Right kidney (tissue), 1 donor: ENCODE measurements around the gene RASSF7.

ENCODE experiments used
- DNase-seq: peaks from one replicate; pipeline ENCODE4 v3.0.0-alpha.2; 2016

Gene RASSF7

GRCh38 chr11:581342-581741 is 20.6 kb downstream of the RASSF7 start:
- DNase-seq, result no peak

- DNase-seq, result no peak
Observed at GRCh38 chr11:581752-582151, 21.0 kb downstream of the RASSF7 start.

GRCh38 chr11:584287-584686 is 23.5 kb downstream of the RASSF7 start:
- DNase-seq, result no peak

- DNase-seq, result no peak
Observed at GRCh38 chr11:586376-587316, 25.9 kb downstream of the RASSF7 start.

GRCh38 chr11:587546-587945 is 26.8 kb downstream of the RASSF7 start:
- DNase-seq, result no peak

- no peak for DNase-seq
Observed at GRCh38 chr11:587978-588380, 27.2 kb downstream of the RASSF7 start.

GRCh38 chr11:589798-590197 is 29.0 kb downstream of the RASSF7 start:
- DNase-seq, result no peak

GRCh38 chr11:590997-591396 is 30.2 kb downstream of the RASSF7 start:
- no peak for DNase-seq

- no peak for DNase-seq
Observed at GRCh38 chr11:592501-592900, 31.7 kb downstream of the RASSF7 start.

GRCh38 chr11:592918-593317 is 32.1 kb downstream of the RASSF7 start:
- DNase-seq, result no peak

- DNase-seq, result no peak
Observed at GRCh38 chr11:593347-593746, 32.6 kb downstream of the RASSF7 start.

GRCh38 chr11:595400-595799 is 34.6 kb downstream of the RASSF7 start:
- DNase-seq, result no peak

GRCh38 chr11:596374-596773 is 35.6 kb downstream of the RASSF7 start:
- no peak for DNase-seq

GRCh38 chr11:597166-597725 is 36.5 kb downstream of the RASSF7 start:
- no peak for DNase-seq

- DNase-seq, result no peak
Observed at GRCh38 chr11:598005-598680, 37.4 kb downstream of the RASSF7 start.

- DNase-seq, result no peak
Observed at GRCh38 chr11:601573-602245, 40.9 kb downstream of the RASSF7 start.

GRCh38 chr11:603154-603553 is 42.4 kb downstream of the RASSF7 start:
- DNase-seq, result no peak

GRCh38 chr11:605286-606129 is 44.7 kb downstream of the RASSF7 start:
- DNase-seq, result no peak

GRCh38 chr11:606245-606644 is 45.5 kb downstream of the RASSF7 start:
- DNase-seq, result no peak

GRCh38 chr11:607020-607780 is 46.4 kb downstream of the RASSF7 start:
- DNase-seq, result no peak
